AML-193 (cell line): ENCODE data around the gene LRP1.

ENCODE experiments used
- DNase-seq, 2 experiments: peaks; one replicate each; lab custom pipeline; 2025; lab: John Stamatoyannopoulos, UW

LRP1 gene

DNA sequence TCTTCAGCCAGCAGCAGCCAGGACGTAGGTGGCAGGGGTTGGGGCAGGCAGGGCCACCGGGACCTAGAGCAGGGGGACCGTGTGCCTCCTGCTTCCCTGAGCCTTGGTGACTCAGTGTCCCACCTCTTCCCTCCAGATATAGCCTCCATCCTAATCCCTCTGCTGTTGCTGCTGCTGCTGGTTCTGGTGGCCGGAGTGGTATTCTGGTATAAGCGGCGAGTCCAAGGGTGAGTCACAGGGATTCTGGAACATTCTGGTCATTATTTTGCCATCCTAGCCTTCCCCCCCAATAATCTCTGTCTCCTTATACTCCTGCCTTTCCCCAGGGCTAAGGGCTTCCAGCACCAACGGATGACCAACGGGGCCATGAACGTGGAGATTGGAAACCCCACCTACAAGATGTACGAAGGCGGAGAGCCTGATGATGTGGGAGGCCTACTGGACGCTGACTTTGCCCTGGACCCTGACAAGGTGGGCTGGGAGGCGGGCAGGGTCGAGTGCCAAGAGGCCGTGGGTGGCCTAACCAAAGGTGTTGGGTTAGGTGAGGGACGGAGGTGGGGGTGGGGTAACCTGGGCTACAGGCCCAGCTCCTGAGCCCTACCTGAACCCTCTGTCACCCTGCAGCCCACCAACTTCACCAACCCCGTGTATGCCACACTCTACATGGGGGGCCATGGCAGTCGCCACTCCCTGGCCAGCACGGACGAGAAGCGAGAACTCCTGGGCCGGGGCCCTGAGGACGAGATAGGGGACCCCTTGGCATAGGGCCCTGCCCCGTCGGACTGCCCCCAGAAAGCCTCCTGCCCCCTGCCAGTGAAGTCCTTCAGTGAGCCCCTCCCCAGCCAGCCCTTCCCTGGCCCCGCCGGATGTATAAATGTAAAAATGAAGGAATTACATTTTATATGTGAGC, 83.8 kb downstream of the LRP1 start:
- DNase-seq: no peak

DNA sequence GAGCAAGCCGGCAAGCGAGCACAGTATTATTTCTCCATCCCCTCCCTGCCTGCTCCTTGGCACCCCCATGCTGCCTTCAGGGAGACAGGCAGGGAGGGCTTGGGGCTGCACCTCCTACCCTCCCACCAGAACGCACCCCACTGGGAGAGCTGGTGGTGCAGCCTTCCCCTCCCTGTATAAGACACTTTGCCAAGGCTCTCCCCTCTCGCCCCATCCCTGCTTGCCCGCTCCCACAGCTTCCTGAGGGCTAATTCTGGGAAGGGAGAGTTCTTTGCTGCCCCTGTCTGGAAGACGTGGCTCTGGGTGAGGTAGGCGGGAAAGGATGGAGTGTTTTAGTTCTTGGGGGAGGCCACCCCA, 84.4 kb downstream of the LRP1 start:
- DNase-seq: no peak

DNA sequence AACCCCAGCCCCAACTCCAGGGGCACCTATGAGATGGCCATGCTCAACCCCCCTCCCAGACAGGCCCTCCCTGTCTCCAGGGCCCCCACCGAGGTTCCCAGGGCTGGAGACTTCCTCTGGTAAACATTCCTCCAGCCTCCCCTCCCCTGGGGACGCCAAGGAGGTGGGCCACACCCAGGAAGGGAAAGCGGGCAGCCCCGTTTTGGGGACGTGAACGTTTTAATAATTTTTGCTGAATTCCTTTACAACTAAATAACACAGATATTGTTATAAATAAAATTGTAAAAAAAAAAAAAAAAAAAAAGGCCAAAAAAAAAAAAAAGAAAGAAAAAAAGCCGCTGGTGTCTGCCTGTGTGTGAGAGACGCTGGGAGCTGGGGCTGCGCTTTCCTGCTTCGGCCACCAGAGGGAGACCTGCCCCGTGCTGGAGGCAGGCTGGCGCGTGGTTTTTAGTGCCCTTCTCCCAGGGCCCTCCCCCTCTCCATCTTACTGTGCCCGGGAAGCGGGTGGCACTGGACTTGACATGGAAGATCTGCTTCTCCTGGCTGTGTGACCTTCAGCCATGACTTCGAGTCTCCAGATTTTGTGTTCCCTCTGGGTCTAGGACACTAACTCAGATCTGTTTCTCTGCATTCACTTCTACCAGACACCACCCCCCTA, 84.9 kb downstream of the LRP1 start:
- peak; percentile 74 to 79 for DNase-seq

DNA sequence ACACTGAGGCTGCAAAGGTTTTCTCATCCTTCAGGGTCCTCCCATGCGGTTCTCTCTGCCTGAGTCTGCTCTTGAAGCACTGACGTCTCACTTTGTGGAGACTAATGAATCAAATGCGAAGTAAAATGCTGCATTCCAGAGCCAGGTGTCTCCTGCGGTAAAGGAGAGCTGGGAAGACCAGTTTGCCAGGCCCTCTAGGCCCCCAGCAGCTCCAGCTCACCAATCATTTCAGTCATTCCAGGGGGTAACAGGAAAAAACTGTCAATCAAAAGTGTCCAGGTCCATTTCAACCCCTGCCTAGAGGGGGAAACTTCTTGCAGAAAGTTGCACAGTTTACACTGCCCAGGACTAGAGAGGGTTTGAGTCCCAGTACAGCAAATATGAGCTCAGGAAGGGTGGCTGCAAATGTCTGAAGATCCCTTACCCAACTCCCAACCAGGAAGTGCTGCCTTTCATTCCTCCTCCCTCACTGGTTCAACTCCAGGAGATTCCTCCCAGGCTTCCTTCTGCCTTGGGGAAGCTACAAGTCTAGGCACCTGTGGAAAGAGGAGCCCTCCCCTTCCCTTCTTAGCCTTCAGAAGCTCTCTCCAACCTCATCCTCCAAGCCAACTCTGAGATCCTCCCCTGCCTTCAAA, 85.6 kb downstream of the LRP1 start:
- DNase-seq: peak in 1 of 2 experiments; percentile 54

DNA sequence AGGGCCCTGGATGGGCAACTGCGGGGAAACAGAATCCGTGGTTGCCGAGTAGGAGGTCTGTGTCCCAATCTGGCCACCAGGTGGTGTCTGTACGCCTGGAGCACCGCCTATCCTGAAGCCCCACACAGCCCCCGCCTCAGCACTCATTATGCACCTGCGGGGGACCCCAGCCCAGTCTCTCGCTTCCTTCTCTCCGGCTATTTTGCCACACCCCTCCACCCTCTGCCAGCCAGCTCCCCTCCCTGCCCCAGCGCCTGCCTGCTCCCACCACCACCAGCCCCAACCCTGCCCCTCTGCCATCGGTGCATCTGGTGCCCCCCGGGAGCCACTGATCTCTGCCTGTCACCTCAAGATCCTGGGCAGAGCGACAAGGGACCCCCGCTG, 86.1 kb downstream of the LRP1 start:
- DNase-seq: peak; percentile 63 to 68

DNA sequence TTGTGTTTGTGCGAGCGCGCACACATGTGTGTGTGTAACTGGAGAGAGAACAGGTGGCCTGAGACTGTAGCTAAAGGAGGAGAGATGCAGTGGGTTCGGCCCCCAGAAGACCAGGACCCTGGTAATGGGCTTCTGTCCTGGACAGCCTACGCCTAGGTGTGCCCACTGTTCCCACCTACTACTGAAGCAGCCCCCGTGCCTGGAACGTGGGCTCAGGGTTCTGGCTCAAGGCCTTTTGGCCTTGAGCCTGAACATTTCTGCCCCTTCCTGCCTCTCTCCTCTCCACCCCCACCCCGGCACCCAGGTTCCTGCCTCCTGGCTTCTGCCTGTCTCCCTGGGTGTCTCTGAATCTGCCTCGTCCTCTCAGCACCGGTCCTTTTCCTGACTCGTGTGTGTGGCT, 86.8 kb downstream of the LRP1 start:
- no peak for DNase-seq

DNA sequence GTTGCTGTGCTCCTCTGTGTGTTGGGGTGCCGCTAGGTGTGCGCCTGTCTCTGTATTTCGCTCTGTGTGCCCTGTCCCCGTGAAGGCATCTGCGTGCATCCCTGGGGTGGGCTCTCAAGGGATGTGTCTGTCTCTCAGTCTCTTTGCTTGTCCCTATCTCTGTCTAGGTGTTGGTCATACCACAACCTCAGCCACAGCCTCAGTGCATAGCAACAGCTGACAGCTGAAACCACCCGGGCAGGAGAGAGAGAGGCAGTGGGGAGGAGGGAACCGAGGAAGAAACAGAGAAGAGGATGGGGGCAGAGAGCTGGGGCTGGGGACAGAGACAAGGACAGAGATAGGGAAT, 87.4 kb downstream of the LRP1 start:
- no peak for DNase-seq

DNA sequence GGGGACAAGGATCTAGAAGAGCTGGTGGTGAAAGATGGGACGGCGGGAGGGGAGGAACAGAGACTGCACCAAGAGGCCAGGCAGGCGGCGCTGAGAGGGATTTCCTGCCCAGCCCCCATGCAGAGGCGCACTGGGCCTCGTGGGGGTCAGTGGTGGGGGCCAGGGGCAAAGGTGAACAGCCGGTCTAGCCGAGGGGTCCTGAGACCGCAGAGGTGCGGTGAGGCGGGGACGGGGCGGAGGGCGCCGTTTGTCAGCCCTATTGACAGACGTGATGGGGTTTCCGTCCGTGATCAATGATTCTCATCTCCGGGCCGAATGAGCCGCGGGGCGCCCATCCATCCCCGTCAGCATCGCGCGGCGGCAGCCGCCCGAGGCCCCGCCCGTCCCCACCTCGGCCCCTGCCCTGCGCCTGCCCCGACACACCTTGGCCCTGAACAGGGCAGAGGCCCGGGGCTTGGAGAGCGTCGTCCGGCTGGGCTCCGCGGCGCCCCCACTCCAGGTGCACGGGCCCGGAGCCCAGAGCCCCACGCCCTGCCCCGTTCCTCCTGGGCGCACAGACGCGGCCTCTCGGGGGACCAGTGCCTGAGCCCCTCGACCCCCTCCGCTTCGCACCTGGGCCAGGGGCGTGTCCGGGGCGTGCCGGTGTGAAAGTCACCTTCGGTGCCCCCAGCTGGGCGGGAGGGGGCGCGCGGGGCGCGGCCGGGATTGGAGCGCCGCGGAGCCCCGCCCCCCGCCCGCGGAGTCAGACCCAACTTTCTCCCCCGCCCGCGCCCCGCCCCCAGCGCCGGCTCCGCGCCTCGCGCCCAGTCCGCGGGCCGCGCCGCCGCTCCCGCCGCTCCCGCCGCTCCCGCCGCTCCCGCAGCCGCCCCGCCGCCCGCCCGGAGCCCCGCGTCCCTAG, 88.0 kb downstream of the LRP1 start, which contains the start of gene NXPH4:
TSS of gene NXPH4 (plus strand) at position 781 of the 898 bp plus-strand sequence. CDS start 176 bp downstream, outside the sequence.
- no peak for DNase-seq

DNA sequence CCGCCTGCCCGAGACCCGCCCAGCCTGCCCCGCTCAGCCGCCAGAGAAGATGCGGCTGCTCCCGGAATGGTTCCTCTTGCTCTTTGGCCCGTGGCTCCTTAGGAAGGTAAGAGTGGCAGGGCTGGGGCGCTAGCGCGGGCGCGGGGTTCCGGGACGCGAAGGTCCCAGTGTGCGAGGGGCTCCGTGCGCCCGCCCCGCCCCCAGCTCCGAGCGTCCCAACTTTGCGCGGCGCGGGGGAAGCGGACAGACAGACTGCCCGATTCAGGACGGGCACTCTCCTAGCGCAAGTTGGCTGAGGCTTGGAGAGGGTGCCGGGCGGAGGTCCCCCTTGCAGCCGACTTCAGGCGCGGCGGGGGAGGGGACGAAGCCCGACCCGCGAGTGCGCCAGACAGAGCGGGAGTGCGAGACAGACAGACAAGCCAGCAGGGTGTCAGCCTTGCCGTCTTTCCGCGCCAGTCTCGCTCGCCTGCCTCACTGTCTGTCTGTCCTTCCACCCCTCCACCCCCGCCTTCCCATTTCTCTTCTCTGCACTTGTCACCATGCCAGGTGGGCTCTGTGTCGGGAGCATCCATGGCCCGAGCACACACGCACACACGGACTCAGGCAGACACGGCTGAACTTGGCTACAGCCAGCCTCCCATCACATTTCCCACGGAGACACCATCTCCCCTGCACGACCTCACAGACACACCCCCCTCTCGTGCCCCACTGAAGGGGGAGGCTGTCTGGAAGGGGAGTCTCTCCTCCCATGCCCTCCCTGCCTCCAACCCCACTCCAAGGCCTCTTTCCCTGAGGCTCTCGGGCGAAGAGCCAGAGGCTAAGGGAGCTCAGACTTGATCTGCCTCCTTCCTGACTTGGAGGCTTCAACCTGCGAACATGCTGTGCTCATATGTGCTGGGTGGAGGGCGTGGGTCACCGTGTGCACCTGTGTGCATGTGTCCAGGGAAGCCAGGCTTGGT, 88.9 kb downstream of the LRP1 start:
- no peak for DNase-seq

DNA sequence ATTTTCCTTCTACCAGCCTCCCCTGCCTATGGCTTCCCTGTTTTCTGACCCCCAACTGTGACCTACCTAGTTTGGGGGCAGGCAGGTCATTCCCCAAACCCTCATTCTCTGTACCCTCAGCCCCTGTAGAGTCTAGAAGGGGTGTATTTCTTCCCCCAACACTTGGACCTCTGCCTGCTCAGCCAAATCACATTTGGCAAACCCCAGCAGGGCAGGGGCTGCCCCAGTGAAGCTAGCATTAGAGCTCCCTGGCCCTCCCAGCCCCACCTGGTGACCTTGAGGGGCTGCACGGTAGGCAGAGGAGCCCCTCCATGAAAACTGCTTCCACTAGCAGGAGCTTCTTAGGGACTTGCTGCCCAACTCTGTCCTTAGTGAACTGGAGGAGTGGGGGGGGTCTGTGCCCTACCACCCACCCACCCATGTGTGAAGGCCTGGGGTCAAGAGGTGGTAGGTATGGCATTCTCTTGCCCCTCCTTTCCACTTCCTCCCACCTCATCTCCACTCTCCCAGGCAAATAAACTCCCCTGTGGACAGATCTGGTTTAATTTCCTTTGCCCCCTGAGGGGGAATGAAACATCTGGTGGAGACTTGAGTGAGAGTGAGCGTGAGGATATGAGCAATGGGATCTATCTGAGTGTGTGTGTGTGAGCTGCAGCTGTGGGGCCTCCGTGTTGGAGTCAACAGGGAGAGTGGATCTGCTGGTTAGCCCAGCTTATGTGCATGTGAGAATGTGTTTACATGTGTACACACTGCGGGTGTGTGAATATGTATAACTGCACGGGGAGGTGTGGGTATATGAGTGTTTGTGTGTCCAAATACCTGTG, 90.0 kb downstream of the LRP1 start:
- no peak for DNase-seq

DNA sequence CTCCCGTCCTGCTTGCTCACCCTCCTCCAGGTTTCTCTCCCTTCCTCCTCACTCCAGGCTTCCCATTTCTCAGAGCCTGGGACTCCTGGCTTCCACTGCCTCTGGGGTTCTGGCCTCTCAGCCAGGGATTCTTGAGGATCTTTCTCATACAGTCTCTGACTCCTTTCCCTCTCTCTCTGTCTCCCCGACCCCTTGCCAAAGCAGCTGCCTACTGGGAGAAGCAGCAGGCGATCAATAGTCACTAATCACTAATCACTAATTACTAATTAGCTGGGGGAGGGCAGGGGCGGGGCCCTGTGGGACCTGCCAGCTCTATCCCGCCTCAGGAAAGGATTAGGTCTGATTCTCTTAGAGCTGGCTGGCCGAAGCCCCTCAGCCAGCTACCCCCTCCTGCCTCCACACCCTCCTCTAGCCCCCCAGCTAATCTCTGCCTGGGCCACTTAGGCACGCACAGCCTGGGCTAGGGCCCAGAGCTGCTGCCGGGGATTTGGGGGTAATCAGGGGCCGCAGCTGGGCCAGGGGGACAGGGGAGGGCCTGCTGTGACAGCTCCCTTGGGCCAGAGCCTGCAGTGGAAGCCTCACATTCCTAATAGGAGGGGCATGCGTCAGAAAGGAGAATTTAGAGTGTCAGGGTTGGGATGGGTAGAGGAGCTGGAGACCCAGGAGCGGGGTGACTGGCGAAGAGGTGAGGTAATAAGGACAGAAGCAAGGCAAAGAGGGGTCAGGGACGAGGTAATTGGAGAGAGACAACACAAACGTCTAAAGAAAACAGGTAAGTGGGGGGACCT, 91.1 kb downstream of the LRP1 start:
- DNase-seq: no peak

DNA sequence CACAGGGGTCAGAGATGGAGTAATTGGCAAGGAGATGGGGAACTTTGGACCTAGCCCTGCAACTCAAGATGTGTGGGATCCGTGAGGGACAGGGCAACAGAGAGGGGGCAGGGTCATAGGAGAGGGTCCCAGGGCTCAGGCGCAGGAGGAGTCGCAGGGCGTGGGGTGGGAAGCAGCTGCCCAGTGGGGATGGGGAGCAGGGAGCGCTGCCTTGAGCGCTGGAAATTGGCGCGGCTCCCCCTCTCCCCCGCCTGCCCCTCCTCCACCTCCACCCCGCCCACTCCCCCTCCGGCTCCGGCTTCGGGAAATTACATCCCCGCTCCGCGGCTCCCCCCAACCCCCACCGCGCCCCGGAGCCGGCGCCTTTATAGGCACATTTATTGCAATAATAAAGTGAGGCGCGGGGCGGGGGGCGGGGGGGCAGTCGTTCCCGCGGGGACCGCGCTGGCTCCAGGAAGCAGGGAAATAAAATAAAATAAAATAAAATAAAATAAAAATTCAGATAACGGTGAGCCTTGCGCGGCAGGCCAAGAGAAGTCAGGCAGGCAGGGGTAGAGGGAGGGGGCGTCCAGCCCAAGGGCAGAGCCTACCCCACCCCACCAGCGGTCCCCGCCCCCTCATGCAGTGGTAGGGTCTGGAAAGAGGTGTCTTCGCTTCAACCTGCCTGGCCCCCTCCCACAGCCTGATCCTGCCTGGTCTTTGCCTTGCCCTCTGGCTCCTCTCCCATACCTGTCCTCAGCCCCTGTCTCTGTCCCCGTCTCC, 91.9 kb downstream of the LRP1 start:
- DNase-seq: no peak

DNA sequence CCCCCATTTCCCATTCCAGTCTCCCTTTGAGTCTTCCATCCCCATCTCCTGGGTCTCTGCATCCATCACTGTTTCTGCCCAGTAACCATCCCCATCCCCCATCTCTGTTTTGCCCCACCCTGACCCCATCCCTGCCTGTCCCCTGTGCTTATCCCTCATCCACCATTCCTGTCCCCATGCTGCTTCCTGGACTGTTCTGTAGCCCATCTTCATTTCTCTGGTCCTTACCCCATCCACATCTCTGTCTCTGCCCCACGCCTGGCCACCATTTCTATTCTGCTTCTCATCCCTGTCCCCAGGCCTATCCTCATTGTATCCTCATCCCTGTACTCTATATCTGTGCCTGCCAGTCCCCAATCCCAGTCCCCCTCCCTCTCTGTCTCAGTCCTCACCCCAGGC, 92.5 kb downstream of the LRP1 start:
- DNase-seq: no peak

DNA sequence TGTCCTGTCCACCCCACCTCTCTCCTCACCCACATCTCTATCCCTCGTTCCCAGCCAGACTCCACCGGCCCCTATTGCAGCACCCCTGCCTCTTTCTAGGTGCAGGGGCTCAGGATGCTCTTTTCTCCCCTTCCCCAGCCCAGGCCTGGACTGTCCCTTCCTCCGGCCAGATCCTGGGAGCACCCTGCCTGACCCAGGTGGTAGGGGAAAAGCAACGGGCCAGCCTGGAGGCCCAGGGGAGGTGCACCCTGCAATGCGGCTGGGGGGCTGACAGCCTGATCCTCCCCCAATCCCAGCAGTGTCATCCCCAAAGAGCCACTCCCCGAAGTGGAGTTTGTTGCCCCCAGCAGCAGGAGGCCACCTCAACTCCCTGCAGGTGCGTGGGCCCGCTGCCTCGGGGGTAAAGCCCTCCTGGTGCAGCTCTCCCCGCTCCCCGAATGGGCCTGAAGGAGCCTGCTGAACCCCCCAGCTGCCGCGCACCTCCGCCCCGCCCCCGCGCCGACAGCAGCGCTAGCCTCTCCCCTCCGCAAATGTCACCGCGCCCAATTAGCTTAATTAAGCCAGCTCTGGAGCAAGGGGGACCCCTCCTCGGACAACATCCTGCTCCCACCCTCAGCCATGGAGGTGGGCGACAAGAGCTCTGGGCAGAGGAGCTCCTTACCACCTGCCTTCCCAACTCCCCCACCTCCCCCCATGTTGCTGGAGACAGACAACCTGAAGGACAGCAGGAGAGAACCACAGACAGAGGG, 93.1 kb downstream of the LRP1 start:
- no peak for DNase-seq

DNA sequence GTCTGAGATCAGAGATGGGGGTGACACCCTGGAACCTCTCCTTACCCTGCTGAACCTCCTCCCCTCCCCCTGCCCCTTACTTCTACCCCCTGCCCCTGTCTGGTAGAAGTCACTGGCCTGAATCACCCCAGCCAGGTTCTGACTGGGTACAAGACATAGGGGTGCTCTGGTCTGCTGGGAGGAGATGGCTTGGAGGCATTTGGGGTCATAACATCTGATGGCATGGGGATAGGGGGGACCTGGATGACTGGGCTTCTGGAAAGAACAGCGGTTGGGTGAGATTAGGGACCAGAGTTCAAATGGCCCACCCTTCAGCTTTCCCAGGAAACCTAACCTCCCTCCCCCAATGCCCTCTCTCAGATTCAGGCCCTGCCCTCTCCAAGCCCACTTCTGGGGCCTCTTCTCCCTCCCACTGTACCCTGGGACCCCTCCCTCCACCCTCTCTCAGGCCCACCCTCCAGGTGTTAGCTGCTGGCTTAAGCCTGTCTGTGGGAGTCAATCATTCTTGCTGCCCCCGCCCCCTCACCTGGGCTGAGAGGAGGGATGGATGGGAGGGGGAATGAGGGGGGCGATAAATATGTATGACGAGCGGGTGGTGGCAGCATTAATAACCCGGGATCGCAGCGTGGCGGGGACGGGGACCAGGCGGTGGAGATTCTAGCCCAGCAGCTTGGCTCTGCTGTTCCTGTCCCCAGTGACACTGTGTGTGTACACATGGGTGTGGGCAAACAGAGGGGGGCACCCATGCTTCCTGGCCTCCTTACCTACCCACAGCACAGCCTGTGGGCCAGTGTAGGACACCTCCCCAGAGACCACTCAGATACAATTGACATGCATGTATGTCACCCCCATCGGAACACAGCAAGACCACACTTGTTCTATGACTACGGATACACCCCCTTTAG, 94.3 kb downstream of the LRP1 start:
- no peak for DNase-seq
